Activated B cell treated with CpG ODN at 0.5 μM for 24 hours (primary cell): Measurements from ENCODE around the gene HAUS7. TPM values are rescaled to one million over a fixed set of nuclear protein-coding genes. Genes with fewer than 3 reads are reported as not detected.

ENCODE experiments used
- ATAC-seq: fragments of 200-7000 bp; cut with Tn5 transposase; one replicate; pipeline ENCODE4 v1.10.0; 2021; ENCODE audit warnings: low read depth, mild to moderate bottlenecking, moderate library complexity
- CTCF ChIA-PET: fragments of 350-600 bp; sonication (Branson Sonifier 250); formaldehyde crosslinking; loops from one replicate; lab custom pipeline; 2021; ENCODE audit warnings: antibody characterized with exemption; lab: Charles Lee
- POLR2A ChIA-PET: fragments of 350-600 bp; sonication (Branson Sonifier 250); formaldehyde crosslinking; loops from one replicate; lab custom pipeline; 2021; ENCODE audit warnings: antibody characterized with exemption; lab: Charles Lee
- DNase-seq: peaks from one replicate; pipeline ENCODE4 v3.0.0; 2022
- H3K27ac Mint-ChIP-seq: one replicate; pipeline ENCODE4 v1.8.0; 2020; ENCODE audit warnings: mixed read lengths
- H3K27me3 Mint-ChIP-seq: one replicate; pipeline ENCODE4 v1.8.0; 2021; ENCODE audit warnings: mixed read lengths
- H3K36me3 Mint-ChIP-seq: one replicate; pipeline ENCODE4 v1.8.0; 2021; ENCODE audit warnings: low read depth, mixed read lengths
- H3K4me1 Mint-ChIP-seq: one replicate; pipeline ENCODE4 v1.8.0; 2021; ENCODE audit warnings: mixed read lengths
- H3K4me3 Mint-ChIP-seq: one replicate; pipeline ENCODE4 v1.8.0; 2020; ENCODE audit warnings: mild to moderate bottlenecking, mixed read lengths
- H3K9me3 Mint-ChIP-seq: one replicate; pipeline ENCODE4 v1.8.0; 2020; ENCODE audit warnings: mixed read lengths
- intact Hi-C: fragments of 100-400 bp; cut with micrococcal nuclease; formaldehyde crosslinking; loops from one replicate; pipeline ENCODE4 v1.15.1; 2024
- total RNA-seq: library from RNA; stranded (reverse); gene quantifications from 2 replicates; pipeline ENCODE4 v1.2.3, GENCODE V29; 2022
- TF ChIP-seq, protein P1 (sequence below): fragments of 200-600 bp; IDR thresholded peaks from one replicate; pipeline ENCODE4 v1.8.0; 2022; ENCODE audit warnings: antibody characterized with exemption, mild to moderate bottlenecking

The HAUS7 gene
- total RNA-seq, 1 donor from 2014 or later, result 39.2 TPM

DNA sequence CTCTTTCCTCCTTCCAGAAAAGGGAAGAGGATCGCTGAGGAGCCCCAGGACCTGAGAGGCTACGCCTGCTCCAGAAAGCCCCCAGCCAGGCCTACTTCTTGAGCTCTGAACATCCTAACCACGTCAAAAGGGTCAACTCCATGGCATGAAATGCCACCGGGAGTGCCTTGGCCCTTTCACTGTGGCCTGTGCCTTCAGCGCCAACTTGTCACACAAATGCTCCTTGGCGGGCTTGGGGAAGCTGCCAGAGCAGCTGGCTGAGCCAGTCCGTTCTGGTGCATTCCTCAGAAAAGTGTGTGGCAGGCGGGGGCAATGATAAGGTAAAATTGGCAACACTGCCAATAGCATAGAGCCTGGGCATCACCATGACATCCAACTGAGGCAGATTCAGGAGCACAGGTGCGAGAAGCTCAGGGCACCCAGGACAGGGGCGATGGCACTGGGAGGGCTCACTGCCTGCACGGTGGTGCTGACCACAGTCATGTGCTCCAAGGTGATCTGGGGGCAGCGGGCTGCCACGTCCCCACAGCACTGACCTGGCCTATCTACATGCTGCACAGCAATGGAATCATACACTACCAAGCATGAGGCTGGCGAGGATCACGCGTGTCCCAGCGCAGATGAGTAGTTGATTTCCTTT, 12.4 kb downstream of the HAUS7 start:
- POLR2A ChIA-PET, result no interaction called here

DNA sequence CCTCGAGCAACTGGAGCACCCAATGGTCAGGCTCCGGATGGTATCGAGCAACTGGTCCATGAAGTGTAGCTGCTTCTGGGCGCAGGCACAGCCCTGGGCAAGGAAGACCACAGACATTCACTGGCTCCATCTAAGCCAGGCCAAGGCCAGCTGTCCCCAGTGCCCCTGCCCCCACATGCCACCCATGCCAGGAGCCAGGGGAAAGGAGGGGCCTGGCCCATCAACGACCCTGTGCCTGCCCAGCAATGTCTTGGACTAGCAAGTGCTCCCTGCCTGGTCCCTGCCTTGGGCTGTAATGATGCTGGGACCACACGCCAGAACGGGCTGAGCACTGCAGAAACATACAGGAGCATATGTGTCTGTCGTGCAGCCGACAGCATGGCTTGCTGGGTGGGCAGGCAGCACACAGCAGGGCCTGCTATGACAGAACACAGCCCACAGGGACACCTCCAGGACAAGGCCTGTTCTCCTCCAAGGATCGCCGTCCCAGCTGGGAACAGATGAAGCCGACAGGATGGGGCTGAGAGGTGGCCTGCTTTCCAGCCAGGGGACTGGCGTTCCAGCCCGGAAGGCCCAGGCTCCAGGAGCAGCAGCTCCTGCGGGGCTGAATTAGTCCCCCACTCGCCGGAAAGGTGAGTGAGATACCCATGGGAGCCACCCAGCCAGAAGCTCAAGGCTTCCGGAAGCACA, 13.1 kb downstream of the HAUS7 start:
- Mint-ChIP-seq H3K36me3 (peaks cover 49% of the 10 kb centered on the region), H3K27me3 (no peaks in the 10 kb centered on the region), H3K4me3 (no peak overlapping the region), H3K4me1 (no peaks in the 10 kb centered on the region), H3K27ac (no peak overlapping the region), H3K9me3 (no peaks in the 10 kb centered on the region)
- ChIA-PET CTCF (no interaction called here), POLR2A (no interaction called here)
- DNase-seq (no peak), ATAC-seq (no peak)
- TF ChIP-seq, protein P1, sequence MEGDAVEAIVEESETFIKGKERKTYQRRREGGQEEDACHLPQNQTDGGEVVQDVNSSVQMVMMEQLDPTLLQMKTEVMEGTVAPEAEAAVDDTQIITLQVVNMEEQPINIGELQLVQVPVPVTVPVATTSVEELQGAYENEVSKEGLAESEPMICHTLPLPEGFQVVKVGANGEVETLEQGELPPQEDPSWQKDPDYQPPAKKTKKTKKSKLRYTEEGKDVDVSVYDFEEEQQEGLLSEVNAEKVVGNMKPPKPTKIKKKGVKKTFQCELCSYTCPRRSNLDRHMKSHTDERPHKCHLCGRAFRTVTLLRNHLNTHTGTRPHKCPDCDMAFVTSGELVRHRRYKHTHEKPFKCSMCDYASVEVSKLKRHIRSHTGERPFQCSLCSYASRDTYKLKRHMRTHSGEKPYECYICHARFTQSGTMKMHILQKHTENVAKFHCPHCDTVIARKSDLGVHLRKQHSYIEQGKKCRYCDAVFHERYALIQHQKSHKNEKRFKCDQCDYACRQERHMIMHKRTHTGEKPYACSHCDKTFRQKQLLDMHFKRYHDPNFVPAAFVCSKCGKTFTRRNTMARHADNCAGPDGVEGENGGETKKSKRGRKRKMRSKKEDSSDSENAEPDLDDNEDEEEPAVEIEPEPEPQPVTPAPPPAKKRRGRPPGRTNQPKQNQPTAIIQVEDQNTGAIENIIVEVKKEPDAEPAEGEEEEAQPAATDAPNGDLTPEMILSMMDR, result no peak
- intact Hi-C loops, result no loop called here

More for the DNA sequence above, 12.4 kb downstream of the HAUS7 start:
- H3K9me3 Mint-ChIP-seq, result no peaks in the 10 kb centered on the region
- TF ChIP-seq, protein P1, result no peak
- no peak overlapping the region for H3K4me3 Mint-ChIP-seq
- ATAC-seq (no peak), DNase-seq (no peak)
- H3K4me1 Mint-ChIP-seq, result no peaks in the 10 kb centered on the region
- intact Hi-C loops, result no loop called here
- no peaks in the 10 kb centered on the region for H3K27me3 Mint-ChIP-seq
- no peak overlapping the region for H3K27ac Mint-ChIP-seq
- CTCF ChIA-PET, result interaction anchor here (1.2 kb wide), 1 partner anchor 50 kb away, joined by 4 read pairs; no protein-coding TSS in a partner anchor
- H3K36me3 Mint-ChIP-seq, result peaks cover 49% of the 10 kb centered on the region

DNA sequence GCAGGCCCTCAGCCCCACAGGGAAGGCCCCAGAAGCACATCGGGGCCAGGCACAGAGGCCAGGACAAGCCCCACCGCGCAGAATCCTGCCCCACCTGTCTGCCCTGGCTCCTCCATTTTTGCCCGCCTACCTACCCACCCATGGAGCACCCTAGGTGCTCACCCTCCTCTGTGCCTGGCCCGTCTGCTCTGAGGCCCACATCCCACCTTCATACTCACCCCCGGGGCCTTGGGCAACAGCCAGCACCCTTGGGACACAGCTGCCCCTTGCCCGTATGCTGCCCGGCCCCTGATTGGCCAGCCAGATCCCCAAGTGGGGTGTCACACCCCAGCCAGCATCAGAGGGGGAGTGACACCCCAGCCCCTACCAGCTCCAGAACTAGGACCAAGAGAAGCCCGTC, 13.7 kb downstream of the HAUS7 start:
- CTCF ChIA-PET, result no interaction called here
- H3K4me3 Mint-ChIP-seq, result no peak overlapping the region
- ATAC-seq (no peak), DNase-seq (no peak)
- peaks cover 46% of the 10 kb centered on the region for H3K36me3 Mint-ChIP-seq
- H3K27me3 Mint-ChIP-seq, result no peaks in the 10 kb centered on the region
- intact Hi-C loops, result no loop called here
- no peaks in the 10 kb centered on the region for H3K9me3 Mint-ChIP-seq
- TF ChIP-seq, protein P1, result no peak
- no peaks in the 10 kb centered on the region for H3K4me1 Mint-ChIP-seq
- POLR2A ChIA-PET, result no interaction called here
- H3K27ac Mint-ChIP-seq, result no peak overlapping the region

DNA sequence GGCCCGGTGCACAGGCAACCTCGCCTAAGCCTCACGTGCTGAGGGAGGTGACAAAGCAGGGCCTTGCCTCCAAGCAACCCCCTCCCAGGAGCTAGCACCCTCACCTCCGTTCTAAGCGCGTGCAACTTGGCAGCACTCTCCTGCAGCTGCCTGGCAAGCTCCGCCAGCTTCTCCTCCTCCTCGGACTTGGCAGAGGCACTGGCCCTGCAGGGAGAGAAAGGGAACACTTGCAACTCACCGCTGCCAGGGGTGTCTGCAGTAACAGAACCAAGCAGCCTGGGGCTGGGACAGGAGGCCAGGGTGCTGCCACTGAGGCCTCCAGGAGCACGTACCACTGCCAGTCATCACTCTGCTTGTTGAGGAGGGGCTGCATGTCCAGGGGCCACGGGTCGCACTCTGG, 14.2 kb downstream of the HAUS7 start:
- no peak overlapping the region for H3K27ac Mint-ChIP-seq
- H3K36me3 Mint-ChIP-seq, result peaks cover 47% of the 10 kb centered on the region
- H3K9me3 Mint-ChIP-seq, result no peaks in the 10 kb centered on the region
- DNase-seq (no peak), ATAC-seq (no peak)
- intact Hi-C loops, result no loop called here
- no peak overlapping the region for H3K4me3 Mint-ChIP-seq
- ChIA-PET POLR2A (no interaction called here), CTCF (no interaction called here)
- TF ChIP-seq, protein P1, result no peak
- no peaks in the 10 kb centered on the region for H3K4me1 Mint-ChIP-seq
- no peaks in the 10 kb centered on the region for H3K27me3 Mint-ChIP-seq

DNA sequence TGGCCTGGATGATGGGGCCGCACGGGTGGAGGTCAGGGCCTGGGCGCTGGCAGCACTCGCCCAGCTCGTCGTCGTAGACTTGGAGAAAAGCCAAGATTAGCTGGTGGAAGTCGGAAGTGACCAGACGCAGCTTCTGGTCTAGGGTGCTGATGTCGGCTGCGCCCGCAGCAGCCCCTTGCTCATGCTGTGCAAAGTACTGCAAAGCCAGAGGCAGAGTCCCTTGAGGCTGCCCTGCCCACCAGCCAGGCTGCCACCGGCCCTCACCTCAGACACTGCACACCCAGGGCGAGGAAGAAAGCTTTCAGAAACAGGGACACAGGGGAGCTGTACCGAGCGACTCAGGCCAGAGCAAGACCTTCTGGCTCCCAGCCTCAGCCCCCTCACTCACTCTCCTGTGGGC, 14.8 kb downstream of the HAUS7 start:
- POLR2A ChIA-PET, result no interaction called here
- ATAC-seq (no peak), DNase-seq (no peak)
- CTCF ChIA-PET, result no interaction called here
- intact Hi-C loops, result no loop called here
- H3K4me1 Mint-ChIP-seq, result no peaks in the 10 kb centered on the region
- H3K36me3 Mint-ChIP-seq, result peaks cover 46% of the 10 kb centered on the region
- no peak overlapping the region for H3K4me3 Mint-ChIP-seq
- H3K27me3 Mint-ChIP-seq, result no peaks in the 10 kb centered on the region
- no peaks in the 10 kb centered on the region for H3K9me3 Mint-ChIP-seq
- TF ChIP-seq, protein P1, result no peak
- H3K27ac Mint-ChIP-seq, result no peak overlapping the region
